Gastroesophageal sphincter (tissue), 3 donors: ENCODE results near the gene DBP.
"Not testable (repeated sequence)": the region's sequence is repeated elsewhere in the genome, so short reads cannot be mapped to it uniquely, and the experiment has no call there.

Experiments
- CTCF ChIP-seq, 4 experiments: fragments of 200-600 bp in 2 of 4; fragments of 450-650 bp in 2 of 4; sonication (generic) in 1 of 4; IDR thresholded peaks; one replicate each; pipeline ENCODE4 v1.5.1; 2017 to 2019; ENCODE audit warnings: antibody characterized with exemption in 4 of 4, mild to moderate bottlenecking in 2 of 4, moderate library complexity in 2 of 4
- EP300 ChIP-seq: sonication (generic); formaldehyde crosslinking; IDR thresholded peaks from one replicate; pipeline ENCODE4 v1.6.1; 2017; ENCODE audit warnings: antibody characterized with exemption, mild to moderate bottlenecking
- POLR2A ChIP-seq, 2 donors: fragments of 450-650 bp; IDR thresholded peaks; one replicate each; pipeline ENCODE4 v1.6.1; 2017; ENCODE audit warnings: antibody characterized with exemption in 2 of 2, mild to moderate bottlenecking in 2 of 2, moderate library complexity in 1 of 2
- POLR2AphosphoS5 ChIP-seq: sonication (generic); formaldehyde crosslinking; IDR thresholded peaks from one replicate; pipeline ENCODE4 v1.6.1; 2017; ENCODE audit warnings: antibody characterized with exemption

DNA sequence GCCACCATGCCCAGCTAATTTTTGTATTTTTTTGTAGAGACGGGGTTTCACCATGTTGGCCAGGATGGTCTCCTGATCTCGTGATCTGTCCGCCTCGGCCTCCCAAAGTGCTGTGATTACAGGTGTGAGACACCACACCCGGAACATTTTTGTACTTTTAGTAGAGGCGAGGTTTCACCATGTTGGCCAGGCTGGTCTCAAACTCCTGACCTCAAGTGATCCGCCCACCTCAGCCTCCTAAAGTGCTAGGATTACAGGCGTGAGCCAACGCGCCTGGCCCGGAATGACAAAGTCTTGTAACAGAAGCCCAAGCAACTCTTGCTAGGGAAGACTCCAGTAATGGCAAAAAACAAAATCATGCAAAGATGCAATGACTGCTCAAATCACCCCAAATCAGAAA is 4.9 kb downstream of the DBP start:
- not testable (repeated sequence) for TF ChIP-seq CTCF (IDR thresholded peaks at IDR 0.05); POLR2A (IDR thresholded peaks at IDR 0.05); POLR2AphosphoS5; EP300
